Measurements from ENCODE around the gene FGF12.

GRCh38 chr3:192655040-192655439 is 72.3 kb downstream of the FGF12 start:
- no peak for TF ChIP-seq CTCF (IDR thresholded peaks at IDR 0.05)
- no peak for TF ChIP-seq POLR2A (IDR thresholded peaks at IDR 0.05)
